ENCODE measurements around the gene AKNA.

AKNA gene

GRCh38 chr9:114364134-114365041, 23.4 kb downstream of the AKNA start:
- Histone ChIP-seq H3K4me1 (peaks cover 79% of the 10 kb centered on the region), H3K4me2 (peak overlapping the region; percentile 98), H3K27ac (peak overlapping the region; percentile 81), H3K9ac (peak overlapping the region; percentile 52), H3K36me3 (peaks cover 87% of the 10 kb centered on the region), H4K20me1 (0 out of 2 replicates have a peak, but pooled peaks cover 2% of the 10 kb centered on the region), H3K9me3 (no peaks in the 10 kb centered on the region), H3K4me3 (no peak overlapping the region), H3K27me3 (no peaks in the 10 kb centered on the region)
- peak; percentile 90 for TF ChIP-seq Cebpa-rat (IDR thresholded peaks at IDR 0.05)

- peaks cover 89% of the 10 kb centered on the region for H3K36me3 ChIP-seq
Observed at GRCh38 chr9:114363424-114363823, 24.4 kb downstream of the AKNA start.

DNA sequence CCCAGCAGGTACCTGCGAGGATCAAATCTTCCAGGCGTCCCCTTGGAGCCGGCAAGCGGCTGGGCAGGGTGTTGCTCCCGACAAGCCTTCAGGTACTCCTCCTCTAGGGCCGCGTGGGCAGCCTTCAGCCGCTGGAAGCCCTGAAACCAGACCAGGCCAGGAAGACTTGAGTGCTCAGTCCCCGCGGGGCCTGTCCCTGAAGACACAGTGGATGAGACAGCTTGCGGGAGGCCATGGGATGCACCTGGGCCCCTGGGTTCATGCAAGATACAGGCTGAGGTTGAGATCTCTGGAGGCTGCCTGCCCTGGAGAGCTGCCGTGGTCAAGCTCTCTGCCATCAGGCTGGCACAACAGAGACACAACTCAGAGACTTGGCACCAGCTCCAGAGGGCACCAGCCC, 25.4 kb downstream of the AKNA start:
- peaks cover 59% of the 10 kb centered on the region for H3K4me1 ChIP-seq
- H3K9ac ChIP-seq: peak overlapping the region; percentile 52
- H3K27ac ChIP-seq: peak overlapping the region; percentile 81
- H3K4me3 ChIP-seq: no peak overlapping the region
- TF ChIP-seq Cebpa-rat (IDR thresholded peaks at IDR 0.05): no peak
- peak overlapping the region; percentile 98 for H3K4me2 ChIP-seq
- H3K9me3 ChIP-seq: no peaks in the 10 kb centered on the region
- no peaks in the 10 kb centered on the region for H3K27me3 ChIP-seq
- 0 out of 2 replicates have a peak, but pooled peaks cover 17% of the 10 kb centered on the region for H4K20me1 ChIP-seq
- H3K36me3 ChIP-seq: peaks cover 89% of the 10 kb centered on the region

More at GRCh38 chr9:114363424-114363823, 24.4 kb downstream of the AKNA start:
- H4K20me1 ChIP-seq: 0 out of 2 replicates have a peak, but pooled peaks cover 8% of the 10 kb centered on the region
- no peaks in the 10 kb centered on the region for H3K9me3 ChIP-seq
- no peak for TF ChIP-seq Cebpa-rat (IDR thresholded peaks at IDR 0.05)
- peak overlapping the region; percentile 81 for H3K27ac ChIP-seq
- H3K4me3 ChIP-seq: no peak overlapping the region
- H3K27me3 ChIP-seq: no peaks in the 10 kb centered on the region
- H3K9ac ChIP-seq: peak overlapping the region; percentile 52
- H3K4me2 ChIP-seq: peak overlapping the region; percentile 98
- H3K4me1 ChIP-seq: peaks cover 70% of the 10 kb centered on the region

- Histone ChIP-seq H3K36me3 (peaks cover 93% of the 10 kb centered on the region), H3K4me1 (peaks cover 51% of the 10 kb centered on the region), H3K9me3 (no peaks in the 10 kb centered on the region), H3K4me2 (no peak overlapping the region), H3K27me3 (no peaks in the 10 kb centered on the region), H3K27ac (peak overlapping the region; percentile 81), H3K9ac (no peak overlapping the region), H4K20me1 (peaks cover 24% of the 10 kb centered on the region; the same call in 1 of the 2 replicates), H3K4me3 (no peak overlapping the region)
- TF ChIP-seq Cebpa-rat (IDR thresholded peaks at IDR 0.05): no peak
Observed at GRCh38 chr9:114361542-114361941, 26.2 kb downstream of the AKNA start.

GRCh38 chr9:114359801-114360200, 28.0 kb downstream of the AKNA start:
- peak overlapping the region; percentile 5; the same call in 1 of the 2 replicates for H3K27ac ChIP-seq
- no peaks in the 10 kb centered on the region for H3K27me3 ChIP-seq
- no peak overlapping the region for H3K4me2 ChIP-seq
- no peaks in the 10 kb centered on the region for H3K9me3 ChIP-seq
- H4K20me1 ChIP-seq: peaks cover 32% of the 10 kb centered on the region; the same call in 1 of the 2 replicates
- peaks cover 34% of the 10 kb centered on the region for H3K4me1 ChIP-seq
- H3K36me3 ChIP-seq: peaks cover 100% of the 10 kb centered on the region
- H3K9ac ChIP-seq: no peak overlapping the region
- no peak for TF ChIP-seq Cebpa-rat (IDR thresholded peaks at IDR 0.05)
- H3K4me3 ChIP-seq: no peak overlapping the region

GRCh38 chr9:114357911-114358328, 29.9 kb downstream of the AKNA start:
- TF ChIP-seq Cebpa-rat (IDR thresholded peaks at IDR 0.05): no peak
- Histone ChIP-seq H3K27me3 (no peaks in the 10 kb centered on the region), H3K9me3 (no peaks in the 10 kb centered on the region), H3K27ac (0 out of 2 replicates have a peak overlapping the region, but pooled peaks have one; percentile 19), H3K4me1 (peaks cover 15% of the 10 kb centered on the region), H3K9ac (no peak overlapping the region), H3K36me3 (peaks cover 97% of the 10 kb centered on the region), H3K4me2 (no peak overlapping the region), H4K20me1 (peaks cover 32% of the 10 kb centered on the region; the same call in 1 of the 2 replicates), H3K4me3 (no peak overlapping the region)

DNA sequence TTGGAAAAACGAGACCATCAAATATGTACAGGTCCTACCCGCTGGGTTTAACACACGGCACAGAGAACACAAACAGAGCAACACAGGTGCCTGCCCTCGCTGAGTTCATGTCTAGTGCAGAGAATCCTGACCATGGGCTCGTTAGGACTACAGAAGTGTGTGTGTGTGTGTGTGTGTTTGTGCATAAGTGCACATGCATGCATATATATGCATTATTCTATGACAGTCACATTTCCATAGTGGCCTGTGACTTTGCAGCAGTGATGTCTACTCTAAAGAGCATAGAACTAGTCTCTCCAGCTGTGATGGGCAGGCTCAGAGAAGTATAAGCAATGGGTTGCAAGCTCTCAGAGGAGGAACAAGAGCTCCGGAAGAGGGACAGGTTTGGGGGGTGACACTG, 30.4 kb downstream of the AKNA start:
- Histone ChIP-seq H3K27ac (0 out of 2 replicates have a peak overlapping the region, but pooled peaks have one; percentile 12), H3K27me3 (no peaks in the 10 kb centered on the region), H3K9me3 (no peaks in the 10 kb centered on the region), H3K36me3 (peaks cover 97% of the 10 kb centered on the region), H4K20me1 (peaks cover 32% of the 10 kb centered on the region; the same call in 1 of the 2 replicates), H3K4me1 (peaks cover 9% of the 10 kb centered on the region), H3K4me3 (no peak overlapping the region), H3K4me2 (no peak overlapping the region), H3K9ac (no peak overlapping the region)
- no peak for TF ChIP-seq Cebpa-rat (IDR thresholded peaks at IDR 0.05)

DNA sequence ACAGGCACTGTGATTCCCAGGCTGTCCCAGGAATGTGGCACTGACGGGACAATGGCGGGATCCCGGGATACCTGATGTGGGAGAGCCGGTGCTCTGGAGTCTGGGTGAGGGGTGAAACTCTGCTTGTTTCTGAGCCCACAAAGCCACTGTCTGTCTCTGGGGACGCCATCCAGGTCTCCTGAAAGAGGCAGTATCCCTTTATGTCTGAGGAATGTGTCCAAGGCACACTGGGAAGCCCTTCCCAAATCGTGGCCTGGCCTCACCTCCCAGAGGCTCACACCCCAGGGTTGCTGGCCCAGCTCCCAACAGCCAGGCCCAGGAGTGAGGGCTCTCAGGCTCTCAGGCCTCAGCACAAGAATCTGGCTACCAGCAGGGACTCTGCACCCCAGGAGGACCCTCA, 31.0 kb downstream of the AKNA start:
- Histone ChIP-seq H3K4me2 (no peak overlapping the region), H3K4me1 (peaks cover 9% of the 10 kb centered on the region), H3K36me3 (peaks cover 97% of the 10 kb centered on the region), H3K9ac (no peak overlapping the region), H3K27me3 (no peaks in the 10 kb centered on the region), H4K20me1 (peaks cover 32% of the 10 kb centered on the region; the same call in 1 of the 2 replicates), H3K4me3 (no peak overlapping the region), H3K9me3 (no peaks in the 10 kb centered on the region), H3K27ac (0 out of 2 replicates have a peak overlapping the region, but pooled peaks have one; percentile 12)
- no peak for TF ChIP-seq Cebpa-rat (IDR thresholded peaks at IDR 0.05)

DNA sequence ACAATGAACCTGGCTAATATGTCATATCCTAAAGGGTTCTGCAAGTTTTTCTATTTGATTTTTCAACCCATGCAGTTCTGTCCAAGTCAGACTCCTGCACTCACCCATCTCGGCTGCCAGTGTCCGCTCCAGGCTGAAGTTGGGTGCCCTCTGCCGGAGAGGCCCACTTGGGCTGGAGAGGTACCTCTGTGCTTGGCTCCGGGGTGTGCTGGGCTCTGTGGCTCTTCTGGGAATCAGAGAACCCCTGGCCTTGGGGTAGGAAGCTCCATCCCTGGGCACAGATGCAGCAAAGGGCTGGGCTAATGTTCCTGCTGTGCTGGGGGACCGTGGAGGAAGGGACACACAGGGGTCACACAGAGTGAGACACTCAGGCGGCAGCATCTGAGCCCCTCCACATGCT, 32.0 kb downstream of the AKNA start:
- TF ChIP-seq Cebpa-rat (IDR thresholded peaks at IDR 0.05): no peak
- H3K27me3 ChIP-seq: no peaks in the 10 kb centered on the region
- H3K36me3 ChIP-seq: peaks cover 97% of the 10 kb centered on the region

DNA sequence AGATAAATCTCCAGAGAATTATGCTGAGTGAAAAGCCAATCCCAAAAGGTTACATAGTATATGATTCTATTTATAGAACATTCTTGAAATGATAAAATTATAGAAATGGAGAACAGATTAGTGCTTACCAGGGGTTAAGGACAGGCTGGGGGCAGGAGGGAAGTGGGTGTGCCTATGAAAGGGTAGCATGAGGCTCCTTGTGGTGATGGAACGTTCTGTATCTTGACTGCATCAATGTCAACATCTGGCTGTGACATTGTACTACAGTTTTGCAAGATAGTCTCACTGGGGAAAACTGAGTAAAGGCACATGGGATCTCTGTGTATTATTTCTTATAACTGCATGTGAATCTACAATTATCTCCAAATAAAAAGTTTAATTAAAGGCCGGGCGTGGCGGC, 35.9 kb downstream of the AKNA start:
- peaks cover 92% of the 10 kb centered on the region for H3K36me3 ChIP-seq
- no peak overlapping the region for H3K9ac ChIP-seq
- H4K20me1 ChIP-seq: peaks cover 35% of the 10 kb centered on the region
- no peak overlapping the region for H3K4me2 ChIP-seq
- no peaks in the 10 kb centered on the region for H3K27me3 ChIP-seq
- peaks cover 47% of the 10 kb centered on the region for H3K4me1 ChIP-seq
- H3K27ac ChIP-seq: no peak overlapping the region
- H3K9me3 ChIP-seq: no peaks in the 10 kb centered on the region
- no peak overlapping the region for H3K4me3 ChIP-seq
- no peak for TF ChIP-seq Cebpa-rat (IDR thresholded peaks at IDR 0.05)

More for the DNA sequence above, 32.0 kb downstream of the AKNA start:
- H3K4me2 ChIP-seq: no peak overlapping the region
- peaks cover 14% of the 10 kb centered on the region; the same call in 1 of the 2 replicates for H3K4me1 ChIP-seq
- no peak overlapping the region for H3K9ac ChIP-seq
- H4K20me1 ChIP-seq: peaks cover 32% of the 10 kb centered on the region; the same call in 1 of the 2 replicates
- H3K27ac ChIP-seq: no peak overlapping the region
- no peak overlapping the region for H3K4me3 ChIP-seq
- no peaks in the 10 kb centered on the region for H3K9me3 ChIP-seq

All from BLaER1 (cell line).